ENCODE measurements around the gene SRPK2.

The SRPK2 gene

DNA sequence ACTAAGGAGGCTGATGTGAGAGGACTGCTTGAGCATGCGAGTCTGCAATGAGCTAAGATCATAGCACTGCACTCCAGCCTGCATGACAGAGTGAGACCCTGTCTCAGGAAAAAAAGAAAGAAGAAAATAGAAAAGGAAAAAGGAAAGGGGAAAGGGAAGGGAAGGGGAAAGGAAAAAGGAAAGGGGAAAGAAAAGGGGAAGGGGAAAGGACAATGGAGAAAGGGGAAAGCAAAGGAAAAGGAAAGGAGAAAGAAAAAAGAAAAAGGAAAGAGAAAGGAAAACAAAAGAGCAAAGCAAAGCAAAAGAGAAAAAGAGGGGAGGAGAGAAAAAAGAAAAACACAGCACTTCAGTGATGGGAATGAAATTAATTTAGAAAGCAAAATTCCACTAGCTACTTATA, 179.3 kb downstream of the SRPK2 start:
- no peak for DNase-seq (ENCODE audit: low read depth)
- TF ChIP-seq POLR2A (IDR thresholded peaks at IDR 0.05; ENCODE audit: extremely low read depth, insufficient read length) (no peak), MYC (IDR thresholded peaks at IDR 0.05; ENCODE audit: low read depth, low read length) (no peak)
- TF ChIP-seq, protein P1, sequence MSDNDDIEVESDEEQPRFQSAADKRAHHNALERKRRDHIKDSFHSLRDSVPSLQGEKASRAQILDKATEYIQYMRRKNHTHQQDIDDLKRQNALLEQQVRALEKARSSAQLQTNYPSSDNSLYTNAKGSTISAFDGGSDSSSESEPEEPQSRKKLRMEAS (IDR thresholded peaks at IDR 0.05; ENCODE audit: low read depth, low read length), result no peak
- TF ChIP-seq, protein P2, sequence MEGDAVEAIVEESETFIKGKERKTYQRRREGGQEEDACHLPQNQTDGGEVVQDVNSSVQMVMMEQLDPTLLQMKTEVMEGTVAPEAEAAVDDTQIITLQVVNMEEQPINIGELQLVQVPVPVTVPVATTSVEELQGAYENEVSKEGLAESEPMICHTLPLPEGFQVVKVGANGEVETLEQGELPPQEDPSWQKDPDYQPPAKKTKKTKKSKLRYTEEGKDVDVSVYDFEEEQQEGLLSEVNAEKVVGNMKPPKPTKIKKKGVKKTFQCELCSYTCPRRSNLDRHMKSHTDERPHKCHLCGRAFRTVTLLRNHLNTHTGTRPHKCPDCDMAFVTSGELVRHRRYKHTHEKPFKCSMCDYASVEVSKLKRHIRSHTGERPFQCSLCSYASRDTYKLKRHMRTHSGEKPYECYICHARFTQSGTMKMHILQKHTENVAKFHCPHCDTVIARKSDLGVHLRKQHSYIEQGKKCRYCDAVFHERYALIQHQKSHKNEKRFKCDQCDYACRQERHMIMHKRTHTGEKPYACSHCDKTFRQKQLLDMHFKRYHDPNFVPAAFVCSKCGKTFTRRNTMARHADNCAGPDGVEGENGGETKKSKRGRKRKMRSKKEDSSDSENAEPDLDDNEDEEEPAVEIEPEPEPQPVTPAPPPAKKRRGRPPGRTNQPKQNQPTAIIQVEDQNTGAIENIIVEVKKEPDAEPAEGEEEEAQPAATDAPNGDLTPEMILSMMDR (IDR thresholded peaks at IDR 0.05; ENCODE audit: low read depth, low read length), result no peak
- H3K4me3 ChIP-seq (ENCODE audit: low read depth, low read length), result no peak overlapping the region

DNA sequence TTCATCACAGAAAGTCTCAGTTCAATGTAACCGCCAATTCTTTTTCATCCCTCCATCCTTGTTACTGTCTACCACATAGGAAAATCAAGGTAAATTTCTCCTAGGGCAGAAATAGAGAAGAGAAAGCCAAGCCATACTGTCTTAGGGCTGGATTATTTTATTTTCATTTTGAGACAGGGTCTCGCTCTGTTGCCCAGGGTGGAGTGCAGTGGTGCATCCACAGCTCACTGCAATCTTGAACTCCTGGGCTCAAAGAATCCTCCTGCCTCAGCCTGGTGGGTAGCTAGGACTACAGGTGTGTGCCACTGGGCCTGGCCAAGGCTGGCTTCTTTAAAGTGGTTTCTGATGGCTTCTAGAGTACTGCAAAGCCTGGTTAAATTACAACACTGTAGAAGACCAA, 181.7 kb downstream of the SRPK2 start:
- H3K4me3 ChIP-seq (ENCODE audit: low read depth, low read length), result no peak overlapping the region
- DNase-seq (ENCODE audit: low read depth), result no peak
- TF ChIP-seq MYC (IDR thresholded peaks at IDR 0.05; ENCODE audit: low read depth, low read length) (no peak), POLR2A (IDR thresholded peaks at IDR 0.05; ENCODE audit: extremely low read depth, insufficient read length) (no peak)
- TF ChIP-seq, protein P2 (IDR thresholded peaks at IDR 0.05; ENCODE audit: low read depth, low read length), result no peak
- TF ChIP-seq, protein P1 (IDR thresholded peaks at IDR 0.05; ENCODE audit: low read depth, low read length), result no peak

DNA sequence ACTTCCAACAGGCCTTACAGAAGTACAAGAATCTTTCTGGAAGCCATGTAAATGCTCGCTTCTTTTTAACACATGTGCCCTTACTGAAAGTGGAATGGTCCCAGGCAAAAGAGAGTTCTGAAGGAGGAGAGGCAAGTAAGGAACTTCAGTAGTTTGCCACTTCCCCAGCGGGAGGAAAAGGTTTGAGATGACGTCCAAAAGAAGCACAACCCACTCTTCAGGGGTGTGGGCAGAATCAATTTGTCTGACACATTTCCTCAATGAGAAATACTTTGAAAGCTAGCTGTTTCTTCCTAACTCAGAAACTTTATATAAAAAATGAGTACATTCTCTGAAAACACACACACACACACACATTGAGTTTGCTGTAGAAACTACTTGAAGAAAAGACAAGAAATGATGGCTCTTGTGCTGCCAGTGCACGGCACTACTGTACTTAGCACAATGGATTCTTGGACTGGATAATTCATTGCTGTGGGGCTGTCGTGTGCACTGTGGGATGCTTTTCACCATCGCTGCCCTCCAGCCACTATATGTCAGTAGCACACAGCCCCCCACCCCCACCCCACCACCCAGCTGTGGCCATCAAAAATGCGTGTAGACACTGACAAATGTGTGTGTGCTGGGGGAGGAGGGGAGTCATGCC, 183.0 kb downstream of the SRPK2 start:
- no peak overlapping the region for H3K4me3 ChIP-seq (ENCODE audit: low read depth, low read length)
- DNase-seq (ENCODE audit: low read depth), result no peak
- TF ChIP-seq, protein P1 (IDR thresholded peaks at IDR 0.05; ENCODE audit: low read depth, low read length), result no peak
- TF ChIP-seq, protein P2 (IDR thresholded peaks at IDR 0.05; ENCODE audit: low read depth, low read length), result no peak
- no peak for TF ChIP-seq MYC (IDR thresholded peaks at IDR 0.05; ENCODE audit: low read depth, low read length)
- TF ChIP-seq POLR2A (IDR thresholded peaks at IDR 0.05; ENCODE audit: extremely low read depth, insufficient read length), result no peak

DNA sequence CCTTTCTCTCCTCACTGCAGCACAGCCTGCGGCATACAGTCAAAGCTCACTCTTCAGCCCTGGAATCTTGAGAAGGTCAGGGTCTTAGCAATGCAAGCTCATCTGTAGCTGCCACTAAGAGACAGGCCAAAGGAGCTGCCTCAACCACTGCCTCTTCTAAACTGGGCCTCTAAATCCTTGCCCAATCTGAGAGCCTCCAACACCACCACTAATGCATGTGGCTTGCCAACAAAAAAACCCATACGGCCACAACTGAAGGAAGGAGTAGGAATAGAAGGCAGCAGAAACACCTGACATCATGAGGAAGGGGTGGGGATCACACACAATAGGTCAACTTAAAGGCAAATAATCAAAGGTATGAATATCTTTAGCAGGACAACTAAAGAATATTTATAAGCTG, 183.8 kb downstream of the SRPK2 start:
- DNase-seq (ENCODE audit: low read depth), result no peak
- H3K4me3 ChIP-seq (ENCODE audit: low read depth, low read length), result no peak overlapping the region
- TF ChIP-seq MYC (IDR thresholded peaks at IDR 0.05; ENCODE audit: low read depth, low read length) (no peak), POLR2A (IDR thresholded peaks at IDR 0.05; ENCODE audit: extremely low read depth, insufficient read length) (no peak)
- TF ChIP-seq, protein P1 (IDR thresholded peaks at IDR 0.05; ENCODE audit: low read depth, low read length), result no peak
- TF ChIP-seq, protein P2 (IDR thresholded peaks at IDR 0.05; ENCODE audit: low read depth, low read length), result no peak

DNA sequence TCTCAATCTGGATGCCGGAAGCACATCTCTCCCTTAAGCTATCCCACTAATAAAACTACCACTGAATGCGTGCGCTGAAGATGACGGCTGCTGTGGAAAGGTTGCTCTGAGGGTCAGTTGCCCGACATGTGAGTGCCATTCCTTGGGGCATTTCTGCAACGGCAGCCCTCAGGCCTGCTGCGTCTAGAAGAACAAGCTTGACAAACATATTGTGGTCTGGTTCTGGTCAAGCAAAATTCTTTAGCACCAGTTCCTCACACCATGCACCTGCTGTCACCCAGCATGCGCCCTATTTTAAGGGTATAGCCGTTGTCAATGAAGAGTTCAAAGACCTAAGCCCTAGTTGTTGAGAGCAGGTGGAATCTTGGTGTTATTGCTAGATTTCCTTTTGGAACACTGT, 184.2 kb downstream of the SRPK2 start:
- TF ChIP-seq, protein P1 (IDR thresholded peaks at IDR 0.05; ENCODE audit: low read depth, low read length), result no peak
- TF ChIP-seq POLR2A (IDR thresholded peaks at IDR 0.05; ENCODE audit: extremely low read depth, insufficient read length), result no peak
- TF ChIP-seq, protein P2 (IDR thresholded peaks at IDR 0.05; ENCODE audit: low read depth, low read length), result no peak
- TF ChIP-seq MYC (IDR thresholded peaks at IDR 0.05; ENCODE audit: low read depth, low read length), result no peak
- DNase-seq (ENCODE audit: low read depth), result no peak
- no peak overlapping the region for H3K4me3 ChIP-seq (ENCODE audit: low read depth, low read length)

All from NB4 (cell line).